MM.1S (cell line): ENCODE data around the gene APAF1.
"Not testable (repeated sequence)": the region's sequence is repeated elsewhere in the genome, so short reads cannot be mapped to it uniquely, and the experiment has no call there.

Source experiments
- DNase-seq: peaks from one replicate; pipeline ENCODE4 v3.0.0-alpha.2; 2015
- H2AFZ ChIP-seq: fragments of 300-600 bp; sonication (generic); 2 replicates; pipeline ENCODE4 v1.6.0; 2016; ENCODE audit warnings: antibody characterized with exemption, low read length
- H3F3A ChIP-seq: fragments of 300-600 bp; sonication (generic); 2 replicates; pipeline ENCODE4 v1.6.1; 2016; ENCODE audit warnings: mild to moderate bottlenecking, antibody characterized with exemption, low read length, moderate library complexity, mixed read lengths; ENCODE audit not compliant: insufficient read depth
- H3K27ac ChIP-seq: fragments of 300-600 bp; sonication (generic); 2 replicates; pipeline ENCODE4 v1.5.1; 2016; ENCODE audit warnings: mild to moderate bottlenecking, low read length
- H3K27me3 ChIP-seq: fragments of 300-600 bp; sonication (generic); replicated peaks from 2 replicates; pipeline ENCODE4 v1.6.0; 2016; ENCODE audit warnings: low read length; ENCODE audit not compliant: insufficient read depth
- H3K36me3 ChIP-seq: fragments of 300-600 bp; sonication (generic); replicated peaks from 2 replicates; pipeline ENCODE4 v1.6.1; 2016; ENCODE audit warnings: mild to moderate bottlenecking, low read length, mixed read lengths; ENCODE audit not compliant: insufficient read depth
- H3K4me1 ChIP-seq: fragments of 300-600 bp; sonication (generic); 2 replicates; pipeline ENCODE4 v1.6.1; 2016; ENCODE audit warnings: low read length, mixed read lengths
- H3K4me2 ChIP-seq: fragments of 300-600 bp; sonication (generic); 2 replicates; pipeline ENCODE4 v1.6.0; 2016; ENCODE audit warnings: low read depth, low read length
- H3K4me3 ChIP-seq: fragments of 300-600 bp; sonication (generic); 2 replicates; pipeline ENCODE4 v1.5.1; 2016; ENCODE audit warnings: low read length, mixed read lengths
- H3K79me2 ChIP-seq: fragments of 300-600 bp; sonication (generic); 2 replicates; pipeline ENCODE4 v1.6.1; 2016; ENCODE audit warnings: mixed run types, low read length, mixed read lengths
- H3K9ac ChIP-seq: fragments of 300-600 bp; sonication (generic); 2 replicates; pipeline ENCODE4 v1.6.1; 2016; ENCODE audit warnings: low read length, mixed read lengths
- H3K9me2 ChIP-seq: fragments of 300-600 bp; sonication (generic); replicated peaks from 2 replicates; pipeline ENCODE4 v1.6.1; 2016; ENCODE audit warnings: mild to moderate bottlenecking, low read length, mixed read lengths; ENCODE audit not compliant: insufficient read depth
- H3K9me3 ChIP-seq: fragments of 300-600 bp; sonication (generic); replicated peaks from 2 replicates; pipeline ENCODE4 v1.6.1; 2016; ENCODE audit warnings: mild to moderate bottlenecking, low read length, mixed read lengths; ENCODE audit not compliant: insufficient read depth
- H4K20me1 ChIP-seq: fragments of 300-600 bp; sonication (generic); 2 replicates; pipeline ENCODE4 v1.6.1; 2016; ENCODE audit warnings: mild to moderate bottlenecking, low read length, moderate library complexity, mixed read lengths; ENCODE audit not compliant: insufficient read depth
- CTCF ChIP-seq: fragments of 300-600 bp; sonication (generic); IDR thresholded peaks from 2 replicates; pipeline ENCODE4 v1.5.1; 2016; ENCODE audit warnings: antibody characterized with exemption, low read length, mixed read lengths
- EZH2 ChIP-seq: fragments of 300-600 bp; sonication (generic); optimal IDR thresholded peaks from 2 replicates; pipeline ENCODE3; 2017; ENCODE audit warnings: low read depth, mild to moderate bottlenecking, antibody characterized with exemption, low read length, mixed read lengths
- EZH2phosphoT487 ChIP-seq: fragments of 300-600 bp; sonication (generic); IDR thresholded peaks from 2 replicates; pipeline ENCODE4 v1.6.1; 2018; ENCODE audit warnings: antibody characterized with exemption, low read length

The APAF1 gene

GRCh38 chr12:98638009-98638408 is 7.1 kb upstream of the APAF1 start:
- DNase-seq: no peak
- no peaks in the 10 kb centered on the region for H3K9me3 ChIP-seq
- H3K9me2 ChIP-seq: no peaks in the 10 kb centered on the region
- no peak overlapping the region for H2AFZ ChIP-seq
- H3K4me3 ChIP-seq: no peak overlapping the region
- H3K9ac ChIP-seq: no peak overlapping the region
- no peak overlapping the region for H3K27ac ChIP-seq
- no peak for TF ChIP-seq EZH2phosphoT487
- TF ChIP-seq EZH2: no peak
- TF ChIP-seq CTCF: no peak
- no peaks in the 10 kb centered on the region for H3K36me3 ChIP-seq
- H3K27me3 ChIP-seq: no peaks in the 10 kb centered on the region
- H3F3A ChIP-seq: no peaks in the 10 kb centered on the region
- H3K4me1 ChIP-seq: no peaks in the 10 kb centered on the region
- no peak overlapping the region for H3K4me2 ChIP-seq
- H3K79me2 ChIP-seq: no peaks in the 10 kb centered on the region
- no peaks in the 10 kb centered on the region for H4K20me1 ChIP-seq

GRCh38 chr12:98639491-98639890 is 5.6 kb upstream of the APAF1 start:
- no peaks in the 10 kb centered on the region for H3K4me1 ChIP-seq
- H3K4me2 ChIP-seq: no peak overlapping the region
- no peak overlapping the region for H3K27ac ChIP-seq
- no peaks in the 10 kb centered on the region for H3F3A ChIP-seq
- no peak for DNase-seq
- no peaks in the 10 kb centered on the region for H3K27me3 ChIP-seq
- H3K9ac ChIP-seq: no peak overlapping the region
- no peaks in the 10 kb centered on the region for H4K20me1 ChIP-seq
- no peaks in the 10 kb centered on the region for H3K79me2 ChIP-seq
- TF ChIP-seq CTCF (no peak), EZH2 (no peak), EZH2phosphoT487 (no peak)
- no peaks in the 10 kb centered on the region for H3K36me3 ChIP-seq
- H3K9me2 ChIP-seq: no peaks in the 10 kb centered on the region
- H3K9me3 ChIP-seq: no peaks in the 10 kb centered on the region
- H3K4me3 ChIP-seq: no peak overlapping the region
- no peak overlapping the region for H2AFZ ChIP-seq

DNA sequence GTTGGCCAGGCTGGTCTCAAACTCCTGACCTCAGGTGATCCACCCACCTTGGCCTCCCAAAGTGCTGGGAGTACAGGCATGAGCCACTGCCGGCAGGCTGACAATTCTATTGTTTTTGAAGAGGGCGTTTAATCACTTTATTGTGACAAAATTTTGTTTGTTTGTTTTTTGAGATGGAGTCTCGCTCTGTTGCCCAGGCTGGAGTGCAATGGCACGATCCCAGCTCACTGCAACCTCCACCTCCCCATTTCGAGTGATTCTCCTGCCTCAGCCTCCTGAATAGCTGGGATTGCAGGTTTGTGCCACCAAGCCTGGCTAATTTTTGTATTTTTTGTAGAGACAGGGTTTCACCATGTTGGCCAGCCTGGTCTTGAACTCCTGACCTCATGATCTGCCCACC is 2.3 kb upstream of the APAF1 start:
- H3K9me3 ChIP-seq, H3K4me3 ChIP-seq, DNase-seq, H3K4me2 ChIP-seq, H3K9ac ChIP-seq, H3K27me3 ChIP-seq, H4K20me1 ChIP-seq, H2AFZ ChIP-seq, H3K9me2 ChIP-seq, H3K4me1 ChIP-seq, H3K79me2 ChIP-seq, H3K27ac ChIP-seq, H3K36me3 ChIP-seq, H3F3A ChIP-seq: not testable (repeated sequence)

GRCh38 chr12:98644433-98644711 is 718 bp upstream of the APAF1 start:
- Histone ChIP-seq H3K79me2 (no peaks in the 10 kb centered on the region), H3K9me2 (no peaks in the 10 kb centered on the region), H4K20me1 (no peaks in the 10 kb centered on the region), H3K36me3 (no peaks in the 10 kb centered on the region), H3K4me1 (0 out of 2 replicates have a peak, but pooled peaks cover 6% of the 10 kb centered on the region), H3F3A (no peaks in the 10 kb centered on the region), H3K9me3 (no peaks in the 10 kb centered on the region), H3K4me2 (peak overlapping the region; percentile 56), H2AFZ (peak overlapping the region; percentile 97), H3K27me3 (no peaks in the 10 kb centered on the region; the same call in 1 of the 2 replicates), H3K9ac (peak overlapping the region; percentile 61), H3K27ac (peak overlapping the region; percentile 28; the same call in 1 of the 2 replicates), H3K4me3 (peak overlapping the region; percentile 95)
- TF ChIP-seq CTCF: 0 out of 2 replicates have a peak, but pooled peaks have one; percentile 9
- TF ChIP-seq EZH2phosphoT487: no peak
- no peak for DNase-seq
